HepG2 (cell line): ENCODE measurements around the gene CRIP1. TPM values are rescaled to one million over a fixed set of nuclear protein-coding genes. Genes with fewer than 3 reads are reported as not detected.

ENCODE experiments used
- ATAC-seq: fragments of 200-7000 bp; cut with Tn5 transposase; 3 replicates; pipeline ENCODE4 v1.9.1; 2020; ENCODE audit warnings: mild to moderate bottlenecking, moderate library complexity
- BruUV-seq: library from RNA; stranded (reverse); fragments of 400-500 nt; replicated peaks from 2 replicates; lab custom pipeline; 2021; lab: Mats Ljungman, UMichigan
- CTCF ChIA-PET: fragments of 300-600 bp; formaldehyde crosslinking; extraction: SDS; loops from one replicate; lab custom pipeline; 2021; ENCODE audit warnings: low total read pairs, inconsistent platforms, low intra/inter-chr PET ratio; lab: Yijun Ruan, JAX
- POLR2A ChIA-PET: fragments of 350-600 bp; sonication (Branson Sonifier 250); formaldehyde crosslinking; loops from one replicate; lab custom pipeline; 2020; ENCODE audit warnings: antibody characterized with exemption, inconsistent platforms; lab: Yijun Ruan, JAX
- DNase-seq: peaks from one replicate; pipeline ENCODE4 v3.0.0-alpha.2; 2015; ENCODE audit warnings: low spot score
- FAIRE-seq: peaks from 3 replicates; lab custom pipeline; 2011; peaks lifted over from hg19 to GRCh38; lab: Jason Lieb, UNC
- H2AFZ ChIP-seq: one replicate; pipeline ENCODE4 v1.6.1; 2011; ENCODE audit warnings: low read length, inconsistent platforms
- H3K27ac ChIP-seq: fragments of 300-600 bp; 3 replicates; pipeline ENCODE4 v1.8.0; 2011; ENCODE audit warnings: mixed run types, mild to moderate bottlenecking, mixed read lengths, low read length, inconsistent platforms; ENCODE audit not compliant: insufficient read depth; ENCODE audit errors: extremely low read length
- H3K27me3 ChIP-seq, 2 experiments: fragments of 200-600 bp in 1 of 2; 2 replicates in 1 of 2; 3 replicates in 1 of 2; pipeline versions ENCODE4 v1.6.0 to v1.8.0; 2011; ENCODE audit warnings: low read length in 2 of 2, mild to moderate bottlenecking in 2 of 2, moderate library complexity in 2 of 2, inconsistent platforms in 1 of 2; ENCODE audit not compliant: insufficient read depth in 2 of 2, control insufficient read depth in 1 of 2
- H3K36me3 ChIP-seq, 2 experiments: fragments of 200-600 bp in 1 of 2; replicated peaks in 1 of 2; 2 replicates in 1 of 2; 3 replicates in 1 of 2; pipeline versions ENCODE4 v1.5.1 to v1.8.0; 2011; ENCODE audit warnings: low read length in 2 of 2, inconsistent platforms in 1 of 2; ENCODE audit not compliant: insufficient read depth in 2 of 2, control insufficient read depth in 1 of 2
- H3K4me1 ChIP-seq: 2 replicates; pipeline ENCODE4 v1.5.1; 2012; ENCODE audit warnings: low read length, inconsistent platforms; ENCODE audit not compliant: insufficient read depth
- H3K4me2 ChIP-seq: 2 replicates; pipeline ENCODE4 v1.6.0; 2011; ENCODE audit warnings: low read depth, low read length, inconsistent platforms
- H3K4me3 ChIP-seq, 3 experiments: fragments of 200-600 bp in 1 of 3; sonication (generic), shearing (Covaris generic) in 1 of 3; replicated peaks in 1 of 3; 2 replicates each; pipeline ENCODE4 v1.5.1; 2011 to 2016; ENCODE audit warnings: low read length in 3 of 3, inconsistent platforms in 2 of 3, low read depth in 2 of 3, mild to moderate bottlenecking in 2 of 3, control low read depth in 1 of 3, mixed read lengths in 1 of 3; ENCODE audit not compliant: insufficient read depth in 1 of 3
- H3K79me2 ChIP-seq: one replicate; pipeline ENCODE4 v1.6.1; 2011; ENCODE audit warnings: low read length, inconsistent platforms; ENCODE audit not compliant: insufficient read depth
- H3K9ac ChIP-seq: 2 replicates; pipeline ENCODE4 v1.6.0; 2011; ENCODE audit warnings: mild to moderate bottlenecking, low read depth, low read length, inconsistent platforms; ENCODE audit not compliant: insufficient read depth
- H3K9me3 ChIP-seq: 2 replicates; pipeline ENCODE4 v1.5.1; 2012; ENCODE audit warnings: mild to moderate bottlenecking, low read length
- H4K20me1 ChIP-seq: 2 replicates; pipeline ENCODE4 v1.6.0; 2011; ENCODE audit warnings: inconsistent platforms, mild to moderate bottlenecking, low read length, moderate library complexity; ENCODE audit not compliant: insufficient read depth
- AGO2 ChIP-seq: fragments of 200-400 bp; formaldehyde crosslinking; optimal IDR thresholded peaks from 2 replicates; pipeline ENCODE3; 2017; ENCODE audit warnings: mild to moderate bottlenecking, low read depth, low read length, moderate library complexity
- MZF1 ChIP-seq: sonication (generic); formaldehyde crosslinking; IDR thresholded peaks from 2 replicates; pipeline ENCODE4 v1.8.1; 2023; ENCODE audit warnings: mild to moderate bottlenecking, missing genetic modification reagents, borderline replicate concordance
- POLR2G ChIP-seq: fragments of 200-400 bp; formaldehyde crosslinking; IDR thresholded peaks from 2 replicates; pipeline ENCODE4 v1.6.1; 2018; ENCODE audit warnings: mild to moderate bottlenecking, low read depth, low read length, moderate library complexity
- RBM22 ChIP-seq: fragments of 200-400 bp; formaldehyde crosslinking; optimal IDR thresholded peaks from 2 replicates; pipeline ENCODE3; 2017; ENCODE audit warnings: mild to moderate bottlenecking, low read length, moderate library complexity
- STAT5B ChIP-seq: sonication (generic); formaldehyde crosslinking; IDR thresholded peaks from 2 replicates; pipeline ENCODE4 v1.4.0; 2020; ENCODE audit warnings: missing genetic modification reagents
- ZNF513 ChIP-seq: sonication (generic); formaldehyde crosslinking; conservative IDR thresholded peaks from 2 replicates; pipeline ENCODE4 v1.5.0; 2020; ENCODE audit warnings: missing genetic modification reagents
- ZNF589 ChIP-seq: sonication (generic); formaldehyde crosslinking; conservative IDR thresholded peaks from 2 replicates; pipeline ENCODE4 v1.8.0; 2022; ENCODE audit warnings: mild to moderate bottlenecking, moderate library complexity, missing genetic modification reagents
- ZNF740 ChIP-seq: sonication (generic); formaldehyde crosslinking; IDR thresholded peaks from 2 replicates; pipeline ENCODE4 v1.4.0; 2020; ENCODE audit warnings: missing genetic modification reagents
- ZNF766 ChIP-seq: sonication (generic); formaldehyde crosslinking; IDR thresholded peaks from 2 replicates; pipeline ENCODE4 v1.5.0; 2020; ENCODE audit warnings: missing genetic modification reagents, borderline replicate concordance
- ZNF800 ChIP-seq: sonication (generic); formaldehyde crosslinking; IDR thresholded peaks from 2 replicates; pipeline ENCODE4 v1.4.0; 2020; ENCODE audit warnings: missing genetic modification reagents
- WGBS: methylation state at CpG from one replicate; pipeline ENCODE4 v1.1.6; 2017; ENCODE audit warnings: low lambda C conversion rate; 5-methylcytosine and 5-hydroxymethylcytosine counted together
- in situ Hi-C: cut with HindIII; loops from 2 replicates; pipeline ENCODE4 v1.10.0; 2017; ENCODE audit warnings: low pct_unique_long_range_greater_than_20kb; ENCODE audit not compliant: extremely low pct_ligation_motif_present
- intact Hi-C: fragments of 100-400 bp; cut with micrococcal nuclease; formaldehyde crosslinking; loops from one replicate; pipeline ENCODE4 v1.10.0; 2022; ENCODE audit not compliant: unreplicated experiment
- polyA plus RNA-seq, 8 experiments: library from polyadenylated mRNA; depleted of rRNA in 3 of 8; stranded (reverse) in 7 of 8; unstranded in 1 of 8; fragments of >200 nt; fragmentation: Illumina TruSeq in 4 of 8; extraction: Trizol in 4 of 8; gene quantifications; 2 replicates each; pipeline versions ENCODE4 v1.2.1 to v1.2.3, GENCODE V29; 2011 to 2016; ENCODE audit warnings: low read depth in 4 of 8, missing spikeins in 1 of 8, mixed read lengths in 1 of 8; ENCODE audit not compliant: insufficient read depth in 1 of 8
- total RNA-seq, 5 experiments: library from RNA; depleted of rRNA; stranded (reverse); fragments of >200 nt; fragmentation: Illumina TruSeq; extraction: Trizol; gene quantifications; 2 replicates each; pipeline ENCODE4 v1.2.3, GENCODE V29; 2016; ENCODE audit warnings: low read depth in 1 of 5

Gene CRIP1
- total and polyA plus RNA-seq, 2 of the 13 experiments (the other 11 are each of a cell fraction or from before 2014, with no cell fraction given): 53.9 to 59.5 TPM

- no peak overlapping the region for H3K9ac ChIP-seq
- in situ Hi-C loops: no loop called here
- TF ChIP-seq ZNF740 (CRISPR knock-in tag) (no peak), ZNF800 (CRISPR knock-in tag) (no peak), ZNF589 (CRISPR knock-in tag) (no peak), STAT5B (no peak), AGO2 (peak; percentile 57), RBM22 (peak; percentile 53), MZF1 (no peak), ZNF766 (CRISPR knock-in tag) (no peak), ZNF513 (no peak), POLR2G (peak; percentile 32; the same call in 1 of the 2 replicates)
- TF ChIP-seq, all 625 proteins: peak for 3
- DNase-seq (no peak), ATAC-seq (no peak), FAIRE-seq (no peak)
- no peaks in the 10 kb centered on the region for H3K9me3 ChIP-seq
- intact Hi-C loops: no loop called here
- WGBS: 68% methylated on average over 3 of the region's 8 CpGs
- no TSS peak for BruUV-seq
- peaks cover 4 to 6% of the 10 kb centered on the region in 2 experiments; a peak in 1 of 5 replicates for H3K36me3 ChIP-seq
- no peaks in the 10 kb centered on the region for H3K79me2 ChIP-seq
- ChIA-PET CTCF (no interaction called here), POLR2A (interaction anchor here (1.0 kb wide), 1 partner anchor 14 kb away, joined by 3 read pairs; no protein-coding TSS in a partner anchor)
- H3K4me3 ChIP-seq: no peak overlapping the region
- no peak overlapping the region for H2AFZ ChIP-seq
- peaks cover 0 to 4% of the 10 kb centered on the region in 2 experiments; a peak in 2 of 5 replicates for H3K27me3 ChIP-seq
- no peak overlapping the region for H3K4me2 ChIP-seq
- 0 out of 2 replicates have a peak, but pooled peaks cover 2% of the 10 kb centered on the region for H4K20me1 ChIP-seq
- peaks cover 27% of the 10 kb centered on the region for H3K4me1 ChIP-seq
- no peak overlapping the region for H3K27ac ChIP-seq
These were observed 14.7 kb upstream of the CRIP1 start for GRCh38 chr14:105471823-105472485.
